Prostate gland (tissue), 2 donors: Measurements from ENCODE around the gene PVALB.

Experiments
- POLR2A ChIP-seq: fragments of 450-650 bp; IDR thresholded peaks from one replicate; pipeline ENCODE4 v1.6.1; 2016; ENCODE audit warnings: antibody characterized with exemption, mild to moderate bottlenecking
- TF ChIP-seq, protein P1 (sequence below), 4 experiments: fragments of 200-600 bp in 2 of 4; fragments of 450-650 bp in 2 of 4; sonication (generic) in 2 of 4; IDR thresholded peaks; 1 replicate in 3 of 4; 2 replicates in 1 of 4; pipeline ENCODE4 v1.5.1; 2016 to 2019; ENCODE audit warnings: antibody characterized with exemption in 4 of 4, mild to moderate bottlenecking in 2 of 4, moderate library complexity in 2 of 4

DNA sequence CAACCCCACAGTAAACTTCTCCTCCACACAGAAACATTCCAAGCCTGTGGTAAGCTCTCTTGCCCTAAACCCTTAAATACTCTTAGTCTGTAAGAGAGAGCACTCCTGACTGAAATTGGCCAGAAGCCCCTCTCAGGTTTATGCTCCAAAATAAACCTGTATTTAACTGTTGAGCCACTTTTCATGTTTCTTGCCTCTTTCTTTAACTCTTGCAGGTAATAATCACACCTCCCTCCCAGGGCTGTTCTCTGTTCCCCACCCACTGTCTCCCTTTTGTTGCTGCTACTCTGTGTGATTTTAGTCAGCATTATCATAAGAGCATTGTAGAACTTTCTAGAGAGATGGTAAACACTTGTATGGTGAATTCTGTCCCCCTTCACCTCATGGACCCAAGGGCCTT is 38.8 kb downstream of the PVALB start:
- no peak for TF ChIP-seq POLR2A
- TF ChIP-seq, protein P1, sequence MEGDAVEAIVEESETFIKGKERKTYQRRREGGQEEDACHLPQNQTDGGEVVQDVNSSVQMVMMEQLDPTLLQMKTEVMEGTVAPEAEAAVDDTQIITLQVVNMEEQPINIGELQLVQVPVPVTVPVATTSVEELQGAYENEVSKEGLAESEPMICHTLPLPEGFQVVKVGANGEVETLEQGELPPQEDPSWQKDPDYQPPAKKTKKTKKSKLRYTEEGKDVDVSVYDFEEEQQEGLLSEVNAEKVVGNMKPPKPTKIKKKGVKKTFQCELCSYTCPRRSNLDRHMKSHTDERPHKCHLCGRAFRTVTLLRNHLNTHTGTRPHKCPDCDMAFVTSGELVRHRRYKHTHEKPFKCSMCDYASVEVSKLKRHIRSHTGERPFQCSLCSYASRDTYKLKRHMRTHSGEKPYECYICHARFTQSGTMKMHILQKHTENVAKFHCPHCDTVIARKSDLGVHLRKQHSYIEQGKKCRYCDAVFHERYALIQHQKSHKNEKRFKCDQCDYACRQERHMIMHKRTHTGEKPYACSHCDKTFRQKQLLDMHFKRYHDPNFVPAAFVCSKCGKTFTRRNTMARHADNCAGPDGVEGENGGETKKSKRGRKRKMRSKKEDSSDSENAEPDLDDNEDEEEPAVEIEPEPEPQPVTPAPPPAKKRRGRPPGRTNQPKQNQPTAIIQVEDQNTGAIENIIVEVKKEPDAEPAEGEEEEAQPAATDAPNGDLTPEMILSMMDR (IDR thresholded peaks at IDR 0.05), result no peak
